GM19463 (cell line): ENCODE measurements around the gene ROR1.

Experiments used
- ATAC-seq: cut with Tn5 transposase; IDR thresholded peaks from one replicate; pipeline ENCODE4 v1.9.1; 2021; ENCODE audit warnings: mild to moderate bottlenecking, moderate library complexity; ENCODE audit not compliant: unreplicated experiment

ROR1 gene

GRCh38 chr1:63773815-63774616 lies at the start of gene ROR1:
TSS of gene ROR1 (plus strand) at chr1:63774017.
- peak; percentile 65 for ATAC-seq

DNA sequence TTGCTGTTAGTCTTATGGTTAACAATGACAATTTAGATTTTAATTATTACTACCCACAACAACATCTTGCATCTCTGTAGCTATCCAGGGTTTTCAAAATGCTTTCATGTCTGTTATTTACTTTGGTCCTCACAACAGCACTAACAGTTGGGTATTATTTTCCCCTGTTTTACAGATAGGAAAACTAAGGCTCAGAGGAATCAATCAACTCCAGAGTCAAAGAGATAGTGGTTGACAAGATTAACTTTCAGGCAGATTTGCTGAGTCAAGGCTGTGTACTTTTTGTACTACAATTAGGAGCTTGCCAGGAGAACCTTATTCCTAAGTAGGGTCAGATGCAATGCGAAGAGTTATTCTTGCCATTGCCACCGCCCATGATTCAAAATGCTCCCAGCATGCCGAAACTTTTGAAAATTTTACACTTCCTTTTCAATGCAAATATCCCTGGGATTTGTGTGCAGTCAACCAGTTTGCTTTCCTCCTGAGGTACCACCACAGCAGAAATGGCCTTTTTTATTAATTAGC lies 49.4 kb upstream of the ROR1 start:
- ATAC-seq: no peak

DNA sequence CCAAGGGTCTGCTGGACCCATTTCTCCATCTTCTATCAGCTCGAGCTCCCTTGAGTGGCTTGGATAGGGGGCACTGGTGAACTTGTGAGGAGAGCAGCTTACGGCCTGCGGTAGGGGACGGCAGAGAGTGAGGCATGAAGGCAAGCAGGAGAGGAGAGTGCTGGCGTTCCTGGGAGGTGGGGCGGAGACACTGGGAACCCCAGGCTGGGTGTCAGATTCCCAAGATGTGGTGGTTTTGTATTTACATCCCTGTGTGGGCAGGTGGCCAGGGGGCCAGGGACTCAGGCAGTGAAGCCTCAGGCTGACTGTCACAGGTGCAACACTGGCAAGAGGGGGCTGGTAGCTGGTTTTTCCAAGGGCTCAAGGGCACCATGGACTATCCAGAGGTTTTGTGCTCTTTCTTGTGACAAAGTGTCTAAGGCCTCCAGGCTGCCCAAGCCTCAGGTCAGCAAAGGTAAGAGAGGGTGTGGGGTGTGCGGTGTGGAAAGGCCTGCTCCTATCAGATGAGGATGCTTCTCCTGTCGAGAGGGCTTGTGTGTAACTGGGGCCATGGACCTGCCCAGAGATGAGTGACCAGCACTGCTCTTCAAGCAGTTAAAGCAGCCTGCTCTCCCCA lies 45.1 kb upstream of the ROR1 start:
- ATAC-seq: no peak

DNA sequence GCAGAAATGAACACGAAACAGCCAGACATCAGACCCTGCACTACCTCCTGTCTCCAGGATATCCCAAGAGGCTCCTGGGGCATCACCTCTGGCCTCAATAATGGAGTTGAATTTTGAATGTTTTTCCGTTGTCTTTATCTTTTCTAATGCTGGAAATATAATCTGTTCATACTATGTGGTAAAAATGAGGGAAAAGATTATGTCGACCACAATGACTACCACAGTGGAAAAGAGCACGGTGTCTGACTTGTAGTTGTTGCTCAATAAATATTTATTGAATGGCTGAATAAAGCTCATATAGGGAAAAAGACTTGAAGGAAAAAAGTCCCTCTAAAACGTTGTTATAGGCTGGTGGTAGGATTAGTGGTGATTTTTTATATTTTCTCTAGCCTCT lies 44.6 kb upstream of the ROR1 start:
- no peak for ATAC-seq

GRCh38 chr1:63730211-63730610 lies 43.6 kb upstream of the ROR1 start:
- ATAC-seq: no peak

DNA sequence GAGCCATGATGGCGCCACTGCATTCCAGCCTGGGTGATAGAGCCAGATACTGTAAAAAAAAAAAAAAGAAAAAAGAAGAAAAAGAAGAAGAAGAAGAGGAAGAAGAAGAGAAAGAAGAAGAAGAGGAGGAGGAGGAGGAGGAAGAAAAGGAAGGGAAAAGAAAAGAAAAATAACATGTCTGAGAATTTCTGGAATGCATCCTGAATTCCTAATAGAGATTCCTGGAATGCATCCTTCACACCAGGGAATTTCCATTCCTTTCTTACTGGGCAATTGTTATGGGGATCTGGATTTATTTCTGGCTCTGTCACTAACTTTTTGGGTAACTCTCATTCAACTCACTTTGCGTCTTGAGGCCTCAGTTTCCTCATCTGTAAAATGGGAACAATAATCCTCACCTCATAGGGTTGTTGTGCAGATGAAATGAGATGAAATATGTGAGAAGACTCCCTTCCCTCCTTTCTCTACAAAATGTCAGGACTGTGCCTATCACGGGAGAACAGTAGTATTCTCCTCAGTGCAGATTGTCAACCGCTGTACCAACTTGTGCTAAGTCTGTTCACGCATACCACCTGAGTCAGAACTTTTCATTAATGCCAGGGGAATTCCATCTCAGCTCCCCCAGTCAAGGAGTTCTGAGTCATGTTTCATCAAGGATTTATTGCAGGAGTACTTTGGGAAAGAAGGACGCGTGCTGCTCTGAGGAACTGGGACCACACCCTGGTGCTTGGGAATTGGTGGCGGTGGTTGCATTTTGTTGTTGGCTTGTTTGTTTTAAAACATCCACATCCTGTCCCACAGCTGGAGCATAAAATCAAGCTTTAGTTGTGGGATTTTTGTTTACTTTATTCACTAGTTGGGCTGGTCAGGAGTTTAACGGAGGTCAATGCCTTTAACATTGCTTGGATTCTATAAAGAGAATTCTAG lies 42.4 kb upstream of the ROR1 start:
- ATAC-seq: no peak

GRCh38 chr1:63732666-63733065 lies 41.2 kb upstream of the ROR1 start:
- ATAC-seq: no peak

DNA sequence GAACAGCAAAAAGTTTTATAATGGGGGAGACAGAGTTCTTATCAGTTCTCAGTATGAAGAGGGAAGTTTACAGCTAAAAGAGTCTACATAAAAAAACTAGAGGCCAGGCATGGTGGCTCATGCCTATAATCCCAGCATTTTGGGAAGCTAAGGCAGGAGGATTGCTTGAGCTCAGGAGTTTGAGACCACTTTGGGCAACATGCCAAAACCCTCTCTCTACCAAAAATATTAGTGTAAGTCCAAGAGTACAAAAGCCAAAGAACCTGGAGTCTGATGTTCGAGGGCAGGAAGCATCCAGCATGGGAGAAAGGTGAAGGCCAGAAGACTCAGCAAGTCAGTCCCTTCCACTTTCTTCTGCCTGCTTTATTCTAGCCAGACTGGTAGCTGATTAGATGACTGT lies 35.0 kb upstream of the ROR1 start:
- no peak for ATAC-seq

DNA sequence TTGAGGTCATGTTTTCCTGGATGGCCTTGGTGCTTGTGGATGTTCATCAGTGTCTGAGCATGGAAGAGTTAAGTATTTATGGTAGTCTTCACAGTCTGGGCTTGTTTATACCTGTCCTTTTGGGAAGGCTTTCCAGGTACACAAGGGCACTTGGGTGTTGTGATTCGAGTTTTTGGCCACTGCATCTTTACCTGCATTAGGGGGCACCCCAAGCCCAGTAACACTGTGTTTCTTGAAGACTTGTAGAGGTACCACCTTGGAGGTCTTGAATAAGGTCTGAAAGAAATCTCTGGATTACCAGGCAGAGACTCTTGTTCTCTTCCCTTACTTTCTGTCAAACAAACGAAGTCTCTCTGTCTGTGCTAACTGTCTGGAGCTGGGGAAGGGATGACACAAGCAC lies 34.4 kb upstream of the ROR1 start:
- ATAC-seq: no peak

- no peak for ATAC-seq
These were observed 33.4 kb upstream of the ROR1 start for GRCh38 chr1:63740432-63740831.

- no peak for ATAC-seq
These were observed 31.3 kb upstream of the ROR1 start for GRCh38 chr1:63742526-63742925.

GRCh38 chr1:63743781-63744180 lies 30.0 kb upstream of the ROR1 start:
- no peak for ATAC-seq

- no peak for ATAC-seq
These were observed 27.5 kb upstream of the ROR1 start for GRCh38 chr1:63746129-63746864.

DNA sequence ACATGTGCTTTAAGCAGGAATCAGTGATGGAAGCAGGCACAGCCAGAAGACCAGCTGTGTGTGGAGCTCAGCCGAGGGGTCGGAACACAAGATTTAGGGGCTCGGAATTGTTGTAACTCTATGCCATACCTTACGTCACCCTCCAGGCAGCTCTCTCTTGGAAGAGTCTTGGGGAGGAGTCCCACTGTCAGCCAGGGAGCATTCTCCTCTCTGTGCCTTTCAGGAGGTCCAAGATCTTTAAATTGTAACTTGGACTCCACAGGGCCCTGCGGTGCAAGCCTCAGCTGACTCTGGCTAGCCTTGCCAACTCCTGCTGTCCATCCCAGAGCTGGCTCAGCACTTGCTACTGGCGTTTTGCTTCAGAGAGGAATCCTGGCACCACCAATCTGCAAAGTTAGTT lies 26.4 kb upstream of the ROR1 start:
- ATAC-seq: no peak

- ATAC-seq: no peak
These were observed 25.7 kb upstream of the ROR1 start for GRCh38 chr1:63748046-63748580.

- no peak for ATAC-seq
These were observed 25.2 kb upstream of the ROR1 start for GRCh38 chr1:63748641-63749040.

DNA sequence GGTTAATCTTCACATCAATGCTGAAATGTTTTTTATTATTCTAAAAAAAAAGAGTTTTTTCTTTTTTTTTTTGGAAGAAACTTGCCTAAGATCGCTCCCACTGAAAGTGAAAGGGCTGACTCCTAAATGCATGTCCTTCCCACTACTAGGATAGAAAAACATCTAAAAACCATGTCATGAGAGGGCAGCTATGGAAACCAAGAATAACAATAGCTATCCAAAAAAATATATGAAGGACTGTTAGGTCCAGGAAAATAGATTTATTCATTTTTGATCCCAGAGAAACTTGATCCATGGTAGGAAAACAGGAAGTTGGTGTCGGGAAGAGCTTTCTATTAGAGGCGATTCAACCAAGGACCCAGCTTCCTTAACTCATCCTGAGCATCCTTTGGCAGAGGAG lies 23.1 kb upstream of the ROR1 start:
- no peak for ATAC-seq

DNA sequence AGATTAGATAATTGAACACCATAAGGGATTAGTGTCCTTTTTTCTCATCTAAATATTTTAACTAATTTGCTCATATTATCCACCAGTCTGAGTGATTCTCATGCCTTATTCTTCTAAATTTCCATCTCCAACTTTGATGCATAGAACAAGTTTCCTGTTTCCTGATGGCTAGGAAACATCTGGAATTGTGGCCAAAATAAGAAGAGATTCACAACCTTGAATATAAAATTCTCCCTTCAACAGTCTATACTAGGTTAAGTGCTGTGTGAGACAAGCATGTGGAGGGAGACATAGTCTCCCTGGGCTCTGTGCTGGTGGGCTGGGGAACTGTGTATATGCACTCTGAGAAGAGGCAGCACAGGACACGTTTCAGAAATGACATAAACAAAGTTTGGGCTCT lies 21.6 kb upstream of the ROR1 start:
- no peak for ATAC-seq

GRCh38 chr1:63753591-63753990 lies 20.2 kb upstream of the ROR1 start:
- no peak for ATAC-seq

DNA sequence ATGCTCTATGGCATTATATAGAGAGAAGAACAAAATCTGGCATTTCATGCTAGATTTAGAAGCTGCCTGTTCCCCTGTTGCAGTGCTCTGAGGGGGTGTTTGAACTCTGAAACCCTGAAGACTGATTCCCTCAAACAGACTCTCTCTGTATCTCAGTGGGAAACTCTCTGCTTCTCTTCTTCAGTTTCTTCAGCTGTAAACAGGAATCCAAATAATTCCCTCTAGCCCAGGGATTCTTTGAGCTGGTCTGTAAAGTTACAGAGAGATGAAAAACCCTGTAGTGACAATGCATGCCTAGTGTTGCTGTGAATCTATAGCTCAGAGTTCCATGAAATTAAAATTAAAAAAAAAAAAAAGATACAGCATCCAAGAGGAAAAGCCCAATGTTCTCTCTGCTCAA lies 17.0 kb upstream of the ROR1 start:
- no peak for ATAC-seq
